ENCODE data around the gene LIFR.
A peak's percentile ranks its signal among the peaks of the same experiment; 100 is the strongest.
"Not testable (repeated sequence)": the region's sequence is repeated elsewhere in the genome, so short reads cannot be mapped to it uniquely, and the experiment has no call there.

The LIFR gene

DNA sequence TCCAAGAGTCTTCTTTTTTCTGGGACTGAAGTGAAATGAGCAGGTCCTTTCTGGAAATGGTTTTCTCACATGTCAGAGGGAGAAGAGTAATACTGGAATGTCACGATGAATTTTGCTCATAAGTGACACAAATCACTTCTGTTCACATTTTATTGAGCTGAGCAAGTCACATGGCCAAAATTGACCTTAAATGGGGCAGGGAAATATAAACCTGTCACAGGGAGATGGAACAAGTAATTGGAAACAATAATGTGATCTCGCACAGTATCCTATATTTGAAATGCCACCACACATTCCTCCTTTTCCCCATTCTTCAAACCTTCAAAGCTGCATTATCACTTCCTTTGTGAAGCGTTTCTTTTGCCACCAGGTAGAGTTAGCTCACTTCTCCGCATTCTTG lies 25.2 kb upstream of the LIFR start:
- no peak for DNase-seq (ENCODE audit: low read depth in 2 of 2)

DNA sequence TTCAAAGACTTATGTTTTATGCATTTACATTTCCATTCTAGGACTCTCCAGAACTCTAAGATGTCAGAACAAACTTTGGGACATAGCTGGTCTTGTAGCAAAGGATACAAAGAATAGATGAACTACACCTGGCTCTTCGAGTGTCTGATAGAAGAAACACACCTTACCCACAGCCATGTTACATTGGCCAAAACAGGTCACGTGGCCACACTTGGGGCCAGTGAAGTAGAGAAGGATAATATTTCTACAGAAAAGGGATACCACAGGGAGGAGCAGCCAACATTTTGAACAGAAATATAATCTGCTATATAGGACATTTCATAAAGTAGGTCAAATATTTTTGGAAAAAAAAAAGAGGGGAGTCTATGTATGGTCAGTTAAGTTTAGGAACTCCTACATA lies 22.7 kb upstream of the LIFR start:
- no peak for DNase-seq (ENCODE audit: low read depth in 2 of 2)

DNA sequence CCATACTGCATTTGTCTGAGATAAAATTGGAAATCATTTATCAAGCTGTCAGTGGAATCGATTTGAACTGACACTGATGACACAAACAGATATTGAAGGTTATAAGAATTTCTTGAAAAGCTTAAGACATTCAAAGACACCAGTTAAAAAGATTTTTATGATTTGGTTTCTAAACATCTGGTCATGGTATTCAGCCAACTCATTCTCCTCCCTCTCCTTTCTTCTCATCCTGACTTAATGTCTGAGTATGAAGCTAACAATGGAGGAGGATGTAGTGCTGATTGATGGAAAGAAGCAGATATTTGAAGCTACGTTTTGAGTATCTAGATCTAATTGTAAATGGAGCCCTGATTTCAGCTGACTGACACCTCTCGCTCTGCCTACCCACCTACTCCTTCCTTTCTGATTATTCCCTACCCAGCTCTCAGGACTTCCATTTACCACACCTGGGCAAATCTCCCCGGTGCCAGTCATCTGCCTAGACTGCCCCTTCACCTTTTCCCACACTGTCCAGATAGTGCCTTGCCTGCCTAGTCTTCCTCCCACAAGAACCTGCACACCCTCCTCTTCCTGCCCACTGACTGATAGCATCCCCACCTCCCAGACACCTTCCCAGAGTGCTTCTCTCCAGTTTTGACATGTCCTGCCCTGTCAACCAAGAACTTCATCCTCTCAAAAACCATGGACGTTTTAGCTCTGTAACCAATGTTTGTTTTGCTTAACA lies 20.7 kb upstream of the LIFR start:
- no peak for DNase-seq (ENCODE audit: low read depth in 2 of 2)

DNA sequence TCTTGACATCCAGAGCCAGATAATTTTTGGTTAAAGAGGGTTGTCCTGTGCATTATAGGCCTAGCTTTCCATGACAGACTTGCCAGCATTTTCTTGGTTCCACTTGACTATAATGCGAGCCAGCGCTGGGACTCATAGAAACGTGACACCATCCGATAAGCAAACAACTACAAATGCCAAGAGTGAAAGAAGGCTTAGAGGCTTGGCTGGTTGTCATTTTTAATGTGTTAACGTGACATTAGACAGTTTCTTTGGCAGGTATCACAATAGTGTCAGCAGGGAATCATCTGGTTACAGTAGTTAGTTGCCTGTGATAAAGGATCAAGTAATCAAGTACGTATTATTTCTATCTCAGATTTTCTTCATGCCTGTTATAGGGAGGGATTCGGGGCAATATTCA lies 20.0 kb upstream of the LIFR start:
- DNase-seq (ENCODE audit: low read depth in 2 of 2) = no peak

DNA sequence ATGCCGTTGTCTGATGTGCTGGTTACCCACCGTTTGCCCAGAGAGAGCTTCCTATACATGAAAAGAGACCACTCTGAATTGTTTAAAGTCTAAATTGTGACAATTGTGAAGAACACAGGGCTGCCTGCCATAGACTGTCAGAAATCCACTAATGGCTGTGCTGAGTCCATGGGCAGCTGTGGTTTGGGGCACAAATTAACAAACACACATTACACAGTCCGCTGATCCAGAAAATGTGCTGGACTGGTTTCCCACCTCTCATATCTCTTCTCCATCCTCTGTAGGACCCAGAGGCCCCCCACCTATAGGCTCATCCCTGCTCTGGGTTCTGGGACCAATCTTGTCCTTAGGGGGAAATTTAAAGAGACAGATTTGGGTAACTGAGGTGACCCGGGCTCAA lies 19.0 kb upstream of the LIFR start:
- no peak for DNase-seq (ENCODE audit: low read depth in 2 of 2)

DNA sequence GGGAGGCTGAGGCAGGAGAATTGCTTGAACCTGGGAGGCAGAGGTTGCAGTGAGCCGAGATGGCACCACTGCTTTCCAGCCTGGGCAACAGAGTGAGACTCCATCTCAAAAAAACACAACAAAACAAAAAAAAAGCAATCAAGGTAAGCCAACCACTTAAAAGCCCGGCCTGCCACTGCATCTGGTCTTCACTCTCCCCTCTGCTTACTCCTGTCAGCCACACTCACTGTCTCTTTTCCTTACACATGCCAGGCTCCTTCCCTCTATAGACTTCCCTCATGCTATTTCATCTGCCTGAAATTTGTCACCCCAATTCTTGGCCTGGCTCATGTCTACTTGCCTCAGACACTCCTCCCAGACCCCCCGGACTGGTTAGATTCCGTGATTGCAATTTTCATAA lies 17.6 kb upstream of the LIFR start:
- DNase-seq (ENCODE audit: low read depth in 2 of 2) = no peak

DNA sequence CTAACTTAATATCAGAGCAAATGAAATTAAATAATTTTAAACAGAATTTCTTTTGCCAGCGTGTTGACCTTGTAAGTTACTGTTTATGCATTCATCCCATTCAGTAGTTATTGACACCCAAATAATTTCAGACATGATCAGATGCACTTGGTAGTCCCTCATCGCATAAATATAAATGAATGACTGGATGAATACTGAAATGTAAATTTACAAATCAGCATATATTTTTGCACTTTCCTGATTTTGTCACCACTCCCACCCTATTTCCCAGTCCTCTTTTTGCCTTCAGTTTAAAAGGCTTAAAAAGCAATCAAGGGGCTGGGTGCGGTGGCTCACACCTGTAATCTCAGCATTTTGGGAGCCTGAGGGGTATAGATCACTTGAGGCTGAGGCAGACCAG lies 17.1 kb upstream of the LIFR start:
- no peak for DNase-seq (ENCODE audit: low read depth in 2 of 2)

DNA sequence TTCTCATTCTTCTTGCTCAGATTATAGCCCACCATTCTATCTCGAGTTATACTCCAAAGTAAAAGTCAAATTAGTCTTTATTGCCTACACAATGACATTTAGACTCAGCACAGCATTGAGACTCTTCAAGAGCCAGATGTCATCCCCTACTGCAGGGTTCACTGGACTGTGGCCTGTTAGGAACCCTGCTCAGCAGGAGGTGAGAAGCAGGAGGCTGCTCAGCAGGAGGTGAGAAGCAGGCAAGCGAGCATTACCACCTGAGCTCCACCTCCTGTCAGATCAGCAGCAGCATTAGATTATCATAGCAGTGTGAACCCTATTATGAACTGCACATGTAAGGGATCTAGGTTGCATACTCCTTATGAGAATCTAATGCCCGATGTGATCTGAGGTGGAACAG lies 12.7 kb upstream of the LIFR start:
- no peak for DNase-seq (ENCODE audit: low read depth in 2 of 2)

DNA sequence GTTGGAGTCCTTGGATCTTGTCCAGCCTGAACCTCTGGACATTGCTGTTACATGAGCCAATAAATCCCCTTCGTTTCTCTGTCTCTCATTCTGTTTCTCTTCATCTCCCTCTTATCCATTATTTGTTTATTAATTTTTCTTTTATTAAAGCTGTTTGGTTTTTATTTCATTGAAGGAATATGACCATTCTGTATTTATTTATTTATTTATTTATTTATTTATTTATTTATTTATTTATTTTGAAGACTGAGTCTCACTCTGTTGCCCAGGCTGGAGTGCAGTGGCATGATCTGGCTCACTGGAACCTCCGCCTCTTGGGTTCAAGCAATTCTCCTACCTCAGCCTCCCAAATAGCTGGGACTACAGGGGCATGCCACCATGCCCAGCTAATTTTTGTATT lies 10.9 kb upstream of the LIFR start:
- not testable (repeated sequence) for DNase-seq (ENCODE audit: low read depth in 2 of 2)

DNA sequence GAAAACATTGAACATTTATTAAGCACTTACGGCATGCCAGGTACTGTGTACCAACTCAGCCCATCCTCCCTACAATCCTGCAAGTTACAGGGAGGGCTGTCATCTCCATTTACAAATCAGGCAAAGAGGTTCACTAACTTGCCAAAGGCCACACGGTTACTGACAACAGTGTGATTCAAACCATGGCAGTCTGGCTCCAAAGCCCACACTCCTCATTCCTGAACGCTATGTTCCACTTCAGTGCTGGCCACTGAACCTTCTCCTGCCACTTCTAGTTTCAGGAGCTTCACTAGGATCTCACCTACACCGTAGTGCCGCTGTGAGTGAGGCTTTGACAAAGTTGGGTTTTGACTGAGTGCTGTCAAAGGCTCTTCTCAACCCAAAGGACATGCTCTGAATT lies 7.2 kb upstream of the LIFR start:
- no peak for DNase-seq (ENCODE audit: low read depth in 2 of 2)

DNA sequence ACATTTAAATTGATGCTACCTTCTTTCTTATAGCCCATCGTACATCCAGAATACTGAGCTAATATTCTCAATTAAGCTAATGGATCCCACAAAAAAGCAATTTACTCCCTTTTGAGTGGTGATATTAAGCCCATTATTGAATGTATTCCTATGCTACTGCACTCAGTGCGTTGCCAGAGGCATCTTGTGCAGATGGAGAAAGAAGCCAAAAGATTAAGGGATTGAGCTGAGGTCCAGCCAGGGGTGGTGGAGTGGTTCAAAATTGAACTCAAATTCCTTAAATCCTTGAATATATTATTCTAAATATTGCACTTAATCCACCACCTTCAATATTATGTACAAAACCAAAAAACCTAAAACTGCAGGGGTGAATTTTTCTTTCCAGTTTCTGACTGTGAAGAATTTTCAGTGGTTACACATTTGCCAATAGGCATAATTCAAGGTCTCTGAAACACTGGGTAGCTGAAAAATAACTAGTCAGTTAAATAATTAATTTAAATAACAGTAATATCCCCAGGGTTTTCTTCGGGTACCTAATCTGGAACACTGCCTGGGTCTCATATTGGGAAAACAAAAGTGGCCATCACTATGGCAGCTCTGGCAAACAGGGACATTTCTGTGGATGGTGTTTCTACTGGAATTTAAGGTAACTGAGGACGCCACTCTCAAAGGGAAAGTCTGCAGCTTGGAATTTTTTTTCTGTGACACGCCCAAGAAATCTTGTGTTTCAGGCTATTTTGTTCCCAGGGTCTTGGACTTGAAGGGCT lies 6.2 kb upstream of the LIFR start:
- DNase-seq (ENCODE audit: low read depth in 2 of 2) = no peak

DNA sequence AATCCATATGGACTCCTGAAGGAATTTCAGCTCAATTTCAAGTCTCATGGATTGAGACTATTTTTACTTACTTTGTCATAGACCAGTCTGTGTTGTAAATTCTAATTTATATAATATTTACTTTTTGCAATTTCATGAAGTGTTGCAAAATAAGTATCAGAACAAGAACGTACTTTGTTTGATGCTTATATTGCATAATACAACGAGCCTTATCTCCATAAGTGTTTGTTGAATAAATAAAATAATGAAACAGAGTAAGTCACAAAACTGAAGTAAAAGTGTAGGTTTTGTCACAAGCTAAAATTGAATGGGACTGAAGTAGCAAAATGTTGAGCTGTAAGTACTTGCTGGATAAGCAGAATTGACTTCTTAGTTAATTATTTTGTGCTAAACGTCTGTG lies 3.0 kb upstream of the LIFR start:
- DNase-seq (ENCODE audit: low read depth in 2 of 2) = no peak

DNA sequence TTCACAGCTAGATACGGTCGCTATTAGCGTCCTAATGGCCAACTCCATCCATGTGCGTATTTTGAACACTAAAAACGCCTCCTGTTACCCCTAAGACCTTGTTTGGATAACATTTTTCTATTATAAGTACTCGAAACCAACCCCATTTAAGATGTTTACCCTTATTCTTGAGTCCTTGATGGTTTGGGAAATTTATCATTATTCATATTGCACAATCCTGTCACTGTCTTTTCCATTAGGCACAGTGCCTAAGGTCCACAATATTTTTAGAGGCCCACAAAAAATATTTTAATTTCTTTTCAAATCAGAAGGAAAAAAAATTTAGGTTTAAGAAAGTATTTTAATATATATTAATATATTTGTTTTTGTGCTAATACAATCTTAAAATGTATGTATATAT lies 1.3 kb upstream of the LIFR start:
- no peak for DNase-seq (ENCODE audit: low read depth in 2 of 2)

DNA sequence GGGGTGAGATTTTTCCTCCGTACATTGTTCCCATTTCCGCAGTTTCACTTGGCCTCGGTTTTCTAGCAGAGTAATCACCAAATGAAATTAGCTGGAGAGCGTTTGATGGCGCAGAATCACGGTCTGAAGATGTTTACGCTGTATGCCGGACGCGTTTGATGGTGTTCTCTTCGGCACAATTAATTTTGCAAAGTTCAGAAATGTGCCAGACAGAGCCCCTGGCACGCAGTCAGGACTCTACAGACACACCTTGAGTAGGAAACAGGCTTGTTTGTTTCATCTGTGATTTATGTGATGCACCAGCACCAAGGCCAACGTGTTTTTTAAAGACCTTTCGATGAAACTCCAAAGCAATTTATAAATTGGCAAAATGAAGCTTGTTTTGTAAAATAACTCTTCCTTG lies 863 bp upstream of the LIFR start:
- no peak for DNase-seq (ENCODE audit: low read depth in 2 of 2)

DNA sequence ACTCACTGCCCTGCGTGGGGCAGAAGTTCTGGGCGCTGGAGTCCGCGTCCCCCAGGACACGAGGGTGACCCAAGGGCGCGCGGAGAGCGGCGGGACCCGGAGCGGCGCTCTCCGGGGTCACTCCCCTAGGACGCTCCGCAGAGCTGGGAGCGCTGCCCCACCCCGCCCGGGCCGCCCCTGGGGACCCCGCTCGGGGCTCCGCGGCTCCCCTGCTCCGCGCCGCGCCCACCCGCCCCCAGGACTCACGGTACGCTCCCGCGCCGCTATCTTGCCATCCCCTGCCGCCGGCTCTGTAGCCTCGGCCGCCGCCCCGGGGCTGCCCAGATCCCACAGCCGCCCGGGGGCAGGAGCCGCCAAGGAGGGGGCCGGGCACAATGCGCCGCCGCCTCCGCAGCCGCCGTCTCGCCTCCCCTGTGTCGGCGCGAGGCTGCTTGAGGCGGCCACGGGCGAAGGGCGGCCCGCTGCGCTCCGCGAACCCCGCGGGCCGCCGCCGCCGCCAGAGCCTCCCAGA lies 303 bp downstream of the LIFR start:
- DNase-seq (ENCODE audit: low read depth in 2 of 2) = peak in 1 of 2 donors; percentile 2

DNA sequence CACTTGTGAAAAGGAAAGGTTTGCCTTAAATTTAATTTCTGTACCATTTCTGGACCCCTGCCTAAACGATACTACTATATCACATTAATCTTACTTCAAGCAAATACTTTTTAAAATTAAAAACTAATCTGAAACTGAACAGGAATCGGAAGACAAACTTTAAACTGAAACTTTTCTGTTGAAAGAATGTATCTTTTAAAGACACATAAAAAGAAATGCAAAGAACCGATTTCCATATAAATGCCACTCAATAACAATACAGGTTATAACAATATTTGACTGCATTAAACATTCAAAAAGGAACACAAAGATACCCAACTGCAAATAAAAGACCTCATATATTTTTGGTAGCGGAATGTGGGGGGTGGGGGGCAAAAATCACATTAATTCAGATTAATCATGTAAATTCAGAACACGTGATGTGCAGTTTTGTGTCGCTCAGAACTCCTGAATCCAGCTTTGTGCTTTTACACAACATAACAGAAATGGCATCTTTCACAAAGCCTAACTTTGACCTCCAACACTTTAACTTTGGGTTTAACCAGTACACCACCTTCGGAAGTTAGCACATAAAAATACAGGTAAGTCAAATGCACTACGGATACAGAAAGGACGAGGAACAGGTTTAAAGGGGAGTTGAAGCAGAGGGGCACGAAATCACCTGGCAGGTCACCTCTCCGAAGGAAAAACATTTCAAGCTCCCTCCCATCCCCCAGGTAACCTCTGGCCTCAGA lies 925 bp downstream of the LIFR start:
- DNase-seq (ENCODE audit: low read depth in 2 of 2) = no peak

DNA sequence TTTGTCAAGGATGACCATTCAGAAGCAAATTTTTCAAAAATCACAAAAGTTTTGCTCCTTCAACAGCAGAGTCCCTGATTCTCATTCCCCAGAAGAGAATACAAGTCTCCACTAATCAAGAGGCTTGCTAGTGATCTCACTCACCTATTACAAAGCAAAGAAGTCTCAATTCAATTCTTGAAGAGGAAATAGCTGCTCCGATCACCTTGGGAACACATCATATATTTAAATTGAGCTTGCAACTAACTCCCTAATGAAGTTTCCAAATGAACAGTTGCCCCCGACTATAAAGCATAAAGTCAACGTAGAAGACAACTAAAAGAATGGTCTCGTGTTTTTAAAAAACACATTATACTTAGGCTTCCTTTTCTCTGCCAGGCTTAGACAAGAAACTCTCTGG lies 1.6 kb downstream of the LIFR start:
- no peak for DNase-seq (ENCODE audit: low read depth in 2 of 2)

DNA sequence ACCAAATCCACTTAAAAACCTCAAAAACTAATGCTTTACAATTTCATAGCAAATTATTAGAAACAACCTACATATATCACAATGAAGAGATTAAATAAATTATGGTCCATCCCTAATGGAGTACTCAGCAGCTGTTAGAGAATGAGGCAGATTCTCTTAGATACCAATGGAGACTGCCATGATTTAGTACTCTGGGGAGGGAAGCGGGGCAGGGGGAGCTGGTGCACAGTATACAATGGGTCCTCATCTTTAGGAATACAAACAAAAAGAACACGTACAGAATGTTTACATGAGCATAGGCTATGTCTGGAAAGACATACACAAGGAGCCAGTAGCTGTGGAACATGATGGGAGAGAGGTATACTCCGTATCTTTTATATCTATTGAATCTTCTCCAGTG lies 2.0 kb downstream of the LIFR start:
- no peak for DNase-seq (ENCODE audit: low read depth in 2 of 2)

DNA sequence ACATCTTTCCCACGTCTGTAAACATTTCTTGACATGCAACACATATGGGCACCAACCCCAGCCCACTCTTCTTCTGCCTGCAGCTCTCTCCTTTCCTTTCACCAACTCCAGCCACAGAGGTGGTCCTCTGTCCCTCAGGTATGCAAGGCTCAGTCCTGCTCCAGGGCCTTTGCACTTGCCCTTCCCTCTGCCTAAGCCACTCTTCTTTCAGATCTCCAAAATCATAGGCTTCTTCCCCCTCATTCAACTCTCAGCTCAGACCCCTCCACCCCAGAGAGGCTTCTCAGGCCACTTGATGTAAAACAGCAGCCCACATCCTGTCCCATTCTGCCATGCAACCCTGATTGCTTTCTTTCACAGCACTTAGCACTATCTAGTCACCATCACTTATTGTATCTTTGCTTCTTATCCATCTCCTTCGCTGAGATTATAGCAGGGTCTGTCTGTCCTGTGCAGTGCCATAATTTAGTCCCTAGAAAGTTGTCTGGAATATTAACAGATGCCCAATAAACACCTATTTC lies 3.4 kb downstream of the LIFR start:
- DNase-seq (ENCODE audit: low read depth in 2 of 2) = no peak

DNA sequence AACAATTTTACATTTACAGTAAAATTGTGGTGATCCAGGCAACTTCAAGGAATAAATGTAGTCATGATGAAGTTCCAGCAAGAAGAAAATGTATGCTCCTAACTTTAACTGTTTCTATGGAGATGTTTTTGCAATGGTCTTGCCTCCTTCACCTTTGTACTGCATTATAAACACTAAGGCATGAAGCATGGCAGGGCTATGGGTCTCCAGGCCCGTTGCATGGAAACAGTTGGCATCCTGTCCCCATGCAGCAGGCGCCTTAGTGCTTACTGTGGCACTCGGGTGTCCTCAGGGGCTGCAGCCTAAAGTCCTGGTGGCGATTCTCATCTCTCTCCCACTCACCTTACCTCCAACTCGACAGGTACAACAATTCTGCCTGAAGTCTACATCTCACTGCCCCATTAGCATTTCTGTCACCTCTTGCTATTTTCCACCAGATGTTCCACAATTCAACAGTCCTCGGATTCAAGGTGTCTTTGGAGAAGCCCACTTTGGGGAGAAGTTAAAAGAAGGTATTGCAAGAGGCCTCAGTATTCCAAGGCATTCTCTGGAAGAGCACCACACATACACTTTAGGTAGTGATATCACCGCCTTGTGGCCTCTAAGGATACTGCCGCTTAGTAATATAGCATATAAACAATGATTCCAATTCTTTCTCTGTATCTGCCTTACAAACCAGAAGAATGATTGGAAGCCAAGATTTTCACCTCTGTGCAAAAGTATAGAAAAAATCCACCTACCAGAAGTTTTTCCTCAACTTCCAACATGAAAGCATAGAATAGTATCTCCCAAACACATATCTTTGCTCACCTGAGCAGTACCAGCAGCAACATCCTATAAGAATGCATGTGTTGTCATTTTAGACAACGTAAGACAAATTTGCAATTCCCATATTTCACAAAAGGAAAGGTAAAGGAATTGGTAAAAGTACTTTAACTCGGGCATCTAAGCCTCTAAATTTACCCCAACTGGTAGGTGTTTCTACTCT lies 5.1 kb downstream of the LIFR start:
- no peak for DNase-seq (ENCODE audit: low read depth in 2 of 2)

DNA sequence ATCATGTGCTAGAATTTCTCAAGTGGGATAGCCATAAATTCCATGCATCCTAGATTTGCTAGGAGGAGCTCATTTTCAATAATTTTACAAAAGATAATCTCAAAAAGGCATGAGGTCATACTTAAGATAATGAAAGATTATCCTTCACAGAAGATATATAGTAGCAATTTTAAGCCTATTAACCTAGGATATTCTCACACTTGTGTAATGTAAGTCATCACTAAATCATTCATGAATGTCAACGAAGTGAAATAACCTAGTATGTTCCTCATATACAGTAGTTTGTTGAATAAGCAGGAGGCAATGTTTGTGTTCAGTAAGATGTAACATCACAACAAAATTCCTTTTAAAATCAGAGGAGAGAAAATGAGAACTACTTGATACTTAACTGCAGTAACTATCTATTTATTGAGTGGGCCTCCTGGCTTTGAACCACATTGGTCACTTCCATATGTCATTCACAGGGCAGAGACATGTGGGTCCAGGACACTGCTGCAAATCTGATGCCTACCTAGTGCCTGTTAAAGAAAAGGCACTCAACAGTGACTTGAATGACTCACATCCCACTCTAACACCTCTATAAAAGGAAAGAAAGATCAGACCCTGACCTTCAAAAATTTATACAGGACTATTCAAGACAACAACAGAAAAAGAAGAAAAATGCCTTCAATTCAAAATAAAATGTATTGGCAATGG lies 8.2 kb downstream of the LIFR start:
- DNase-seq (ENCODE audit: low read depth in 2 of 2) = no peak

Data from stimulated activated CD4-positive, alpha-beta T cell treated with anti-CD3 and anti-CD28 coated beads, Interleukin-4, amount 100 ng/mL, for 48 hours (primary cell).